ENCODE results near the gene CAPN2.

CAPN2 gene

GRCh38 chr1:223702735-223703667 is 9.3 kb upstream of the CAPN2 start:
- DNase-seq, result peak; percentile 82

- no peak for DNase-seq
Measured at GRCh38 chr1:223703668-223704013, 8.7 kb upstream of the CAPN2 start.

GRCh38 chr1:223704921-223705878 is 7.1 kb upstream of the CAPN2 start:
- peak; percentile 42 for DNase-seq

- DNase-seq, result peak; percentile 88
Measured at GRCh38 chr1:223706077-223706973, 6.0 kb upstream of the CAPN2 start.

- peak; percentile 99 for DNase-seq
Measured at GRCh38 chr1:223707256-223708000, 4.9 kb upstream of the CAPN2 start.

DNA sequence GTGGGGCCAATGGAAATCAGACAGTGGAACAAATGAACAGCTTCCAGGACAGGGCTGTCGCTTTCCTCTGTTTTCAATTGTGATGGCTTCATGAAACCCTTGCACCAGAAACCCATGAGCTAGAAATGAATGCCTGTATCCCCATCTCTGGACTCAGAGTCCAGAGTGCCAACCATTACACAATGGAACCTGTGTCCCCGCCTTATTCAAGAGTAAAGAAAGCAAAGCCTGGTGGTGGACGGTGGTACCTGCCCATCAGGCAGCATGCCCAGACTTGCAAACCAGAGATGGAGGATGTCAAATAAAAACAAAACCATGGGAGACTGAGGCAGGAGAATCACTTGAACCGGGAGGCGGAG is 4.4 kb upstream of the CAPN2 start:
- DNase-seq, result peak; percentile 39

DNA sequence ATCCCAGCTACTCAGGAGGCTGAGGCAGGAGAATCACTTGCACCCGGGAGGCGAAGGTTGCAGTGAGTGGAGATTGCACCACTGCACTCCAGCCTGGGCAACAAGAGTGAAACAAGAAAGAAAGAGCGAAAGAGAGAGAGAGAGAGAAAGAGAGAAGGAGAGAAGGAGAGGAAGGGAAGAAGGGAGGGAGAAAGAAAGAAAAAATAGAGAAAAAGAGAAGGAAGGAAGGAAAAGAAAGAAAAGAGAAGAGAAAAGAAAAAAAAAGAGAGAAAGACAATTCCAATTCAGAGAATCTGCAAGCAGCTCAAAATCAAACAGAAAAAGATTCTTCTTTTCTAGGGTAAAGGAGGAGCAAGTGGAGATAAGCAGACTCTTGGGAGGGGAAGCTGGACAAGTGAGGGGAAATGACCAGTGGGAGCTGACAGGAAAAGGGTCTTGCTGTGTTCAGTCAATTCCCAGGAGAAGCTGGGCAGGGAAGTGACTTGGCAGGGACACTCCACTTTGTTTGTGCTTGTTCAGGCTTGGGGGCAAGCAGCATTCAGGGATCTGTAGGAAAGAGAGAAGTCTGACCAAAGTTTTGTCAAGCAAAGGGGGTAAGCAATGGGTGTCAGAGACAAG is 3.6 kb upstream of the CAPN2 start:
- DNase-seq, result no peak

- DNase-seq, result no peak
Measured at GRCh38 chr1:223709598-223709997, 2.7 kb upstream of the CAPN2 start.

DNA sequence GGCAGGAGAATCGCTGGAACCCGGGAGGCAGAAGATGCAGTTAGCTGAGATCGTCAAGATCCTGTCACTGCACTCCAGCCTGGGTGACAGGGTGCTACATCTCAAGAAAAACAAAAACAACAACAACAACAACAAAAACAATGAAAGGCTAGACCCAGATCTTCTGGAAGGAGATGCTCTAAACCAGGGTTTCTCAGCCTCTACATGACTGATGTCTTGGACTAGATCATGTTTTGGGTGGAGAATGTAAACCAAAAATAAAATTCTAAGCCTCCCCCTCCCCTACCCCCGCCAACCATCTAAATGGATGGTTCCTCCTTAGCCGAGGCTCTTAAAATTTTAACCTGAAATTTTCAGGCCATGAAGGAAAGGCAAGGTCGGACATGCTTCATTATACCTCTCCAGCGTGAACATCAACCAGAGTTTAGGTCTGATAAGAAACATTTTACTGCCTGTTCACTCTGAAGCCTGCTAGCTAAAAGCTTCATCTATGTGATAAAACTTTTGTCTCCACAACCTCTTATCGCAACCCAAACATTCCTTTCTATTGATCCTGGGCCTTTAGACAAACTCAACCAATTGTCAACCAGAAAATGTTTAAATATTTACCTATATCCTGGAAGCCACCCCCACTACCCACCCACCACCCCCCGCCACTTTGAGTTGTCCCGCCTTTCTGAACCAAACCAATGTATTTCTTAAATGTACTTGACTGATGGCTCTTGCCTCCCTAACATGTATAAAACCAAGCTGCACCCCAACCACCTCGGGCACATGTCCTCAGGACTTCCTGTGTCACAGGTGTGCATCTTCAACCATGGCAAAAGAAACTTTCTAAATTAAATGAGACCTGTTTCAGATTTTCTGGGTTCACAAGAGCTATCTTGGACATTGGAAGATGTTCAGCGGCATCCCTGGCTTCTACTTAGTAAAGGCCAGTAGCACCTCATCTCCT is 1.9 kb upstream of the CAPN2 start:
- no peak for DNase-seq

- peak; percentile 41 for DNase-seq
Measured at GRCh38 chr1:223711173-223711572, 1.2 kb upstream of the CAPN2 start.

DNA sequence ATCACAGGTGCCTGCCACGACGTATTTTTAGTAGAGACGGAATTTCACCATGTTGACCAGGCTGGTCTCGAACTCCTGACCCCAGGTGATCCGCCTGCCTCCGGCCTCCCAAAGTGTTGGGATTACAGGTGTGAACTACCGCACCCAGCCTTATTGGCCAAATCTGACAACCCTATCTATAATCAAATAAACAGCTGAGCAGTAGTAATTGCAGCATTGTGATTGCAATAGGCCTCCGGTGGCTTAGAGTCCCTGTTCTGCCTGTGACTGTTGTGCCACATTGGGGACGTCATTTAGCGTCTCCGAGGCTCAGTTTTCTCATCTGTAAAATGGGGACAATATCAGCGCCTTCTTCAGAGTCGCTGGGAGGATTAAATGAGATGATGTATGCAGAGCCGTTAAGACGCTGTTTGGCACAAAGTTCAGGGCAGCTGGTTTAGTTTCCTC is 569 bp upstream of the CAPN2 start:
- no peak for DNase-seq

DNA sequence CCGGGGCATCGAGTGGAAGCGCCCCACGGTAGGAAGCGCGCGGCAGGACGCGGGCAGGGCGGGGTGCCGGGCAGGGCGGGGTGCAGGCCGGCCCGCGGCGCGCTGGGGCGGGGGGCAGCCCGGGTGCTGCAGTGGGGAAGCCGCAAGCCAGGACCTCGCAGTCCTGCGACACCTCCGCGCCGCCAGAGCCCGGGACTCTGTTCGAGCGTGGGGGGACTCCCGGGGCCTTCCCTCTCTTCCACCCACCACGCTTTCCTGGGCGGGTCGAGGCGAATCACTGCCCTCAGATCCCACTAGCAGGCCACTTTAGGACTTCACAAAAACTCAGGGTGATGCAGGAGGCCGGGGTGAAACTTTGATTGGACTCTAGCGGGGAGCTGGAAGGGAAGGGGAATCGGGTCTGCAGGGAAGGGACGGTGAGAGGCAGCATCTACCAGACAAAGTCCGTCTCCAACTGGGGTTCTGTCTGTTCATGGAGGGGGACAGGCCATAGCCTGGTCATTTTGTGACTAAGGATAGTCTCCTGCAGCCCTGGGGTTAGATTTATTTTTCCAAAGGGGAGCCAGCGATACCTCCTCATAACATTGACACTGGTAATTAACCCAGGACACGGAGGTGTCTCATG is 623 bp downstream of the CAPN2 start:
- DNase-seq, result peak; percentile 36

GRCh38 chr1:223713546-223714420 is 1.4 kb downstream of the CAPN2 start:
- DNase-seq, result peak; percentile 39

- no peak for DNase-seq
Measured at GRCh38 chr1:223714421-223714724, 2.0 kb downstream of the CAPN2 start.

DNA sequence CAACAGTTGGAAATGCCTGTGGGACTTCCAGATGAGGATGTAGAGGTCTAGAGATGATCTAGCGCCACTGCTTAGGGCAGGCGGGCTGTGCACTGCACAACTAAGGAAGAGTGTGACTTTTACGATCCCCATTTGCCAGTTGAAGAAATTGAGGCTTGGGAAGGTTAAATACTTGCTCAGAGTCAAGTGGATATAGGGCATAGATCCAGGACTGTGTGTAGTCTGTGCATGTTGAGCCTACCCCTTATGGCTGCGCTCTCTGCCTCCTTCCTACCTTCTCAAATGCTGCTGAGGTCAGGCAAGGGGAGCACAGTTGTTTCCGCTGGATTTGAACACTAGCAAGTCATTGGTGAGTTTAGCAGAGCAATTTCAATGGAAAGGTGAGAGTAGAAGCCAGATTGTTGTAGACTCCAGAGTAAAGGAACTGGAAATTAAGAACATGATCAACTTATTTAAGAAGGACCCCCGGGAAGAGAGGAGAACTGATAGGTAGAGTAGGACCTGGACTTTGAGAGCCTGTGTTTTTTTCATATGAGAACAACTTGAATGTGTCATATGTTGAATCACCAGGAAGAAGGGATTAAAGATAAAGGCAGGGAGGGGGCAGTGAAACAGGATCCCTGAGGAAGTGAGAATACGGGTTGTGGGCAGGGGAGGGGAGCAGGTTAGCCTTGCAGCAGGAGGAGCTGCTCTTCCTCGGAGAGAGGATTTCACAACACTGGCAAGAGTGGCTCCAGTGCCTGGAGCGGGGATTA is 2.7 kb downstream of the CAPN2 start:
- DNase-seq, result peak; percentile 94

- DNase-seq, result no peak
Measured at GRCh38 chr1:223715604-223716172, 3.3 kb downstream of the CAPN2 start.

- peak; percentile 61 for DNase-seq
Measured at GRCh38 chr1:223716302-223716862, 4.0 kb downstream of the CAPN2 start.

Measured in EL (cell line).